Stomach (tissue), 4 donors: ENCODE data around the gene IQCM.

ENCODE experiments used
- EP300 ChIP-seq: sonication (generic); formaldehyde crosslinking; IDR thresholded peaks from one replicate; pipeline ENCODE4 v1.6.1; 2017; ENCODE audit warnings: antibody characterized with exemption
- POLR2A ChIP-seq, 4 donors: fragments of 450-650 bp; IDR thresholded peaks; one replicate each; pipeline ENCODE4 v1.6.1; 2016; ENCODE audit warnings: antibody characterized with exemption in 4 of 4, control low read depth in 2 of 4, mild to moderate bottlenecking in 1 of 4, moderate library complexity in 1 of 4
- POLR2AphosphoS5 ChIP-seq, 3 donors: sonication (generic); formaldehyde crosslinking; IDR thresholded peaks; one replicate each; pipeline ENCODE4 v1.6.1; 2016; ENCODE audit warnings: antibody characterized with exemption in 3 of 3
- TF ChIP-seq, protein P1 (sequence below), 7 experiments: fragments of 450-650 bp in 4 of 7; fragments of 200-600 bp in 3 of 7; sonication (generic) in 3 of 7; IDR thresholded peaks; one replicate each; pipeline ENCODE4 v1.5.1; 2016 to 2019; ENCODE audit warnings: antibody characterized with exemption in 7 of 7, control low read depth in 2 of 7, mild to moderate bottlenecking in 1 of 7

DNA sequence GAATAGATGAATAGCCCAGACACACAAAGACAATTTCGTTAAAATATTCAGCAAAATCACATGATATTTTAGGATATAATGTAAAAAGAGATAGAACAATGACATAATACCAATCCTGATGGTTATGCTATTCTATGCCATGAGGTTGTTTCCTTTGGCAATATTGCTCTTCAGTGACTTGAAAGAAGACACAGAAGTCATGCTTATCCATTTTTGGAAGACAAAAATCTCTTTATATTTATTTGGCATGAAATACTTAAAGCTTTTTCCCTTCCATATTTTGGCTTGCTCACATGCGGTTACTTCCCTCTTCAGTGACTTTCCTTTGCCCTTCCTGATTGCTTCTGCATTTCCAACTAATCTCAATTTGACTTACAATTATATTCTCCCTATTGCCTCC lies 314.8 kb downstream of the IQCM start:
- no peak for TF ChIP-seq POLR2AphosphoS5 (IDR thresholded peaks at IDR 0.05)
- TF ChIP-seq, protein P1, sequence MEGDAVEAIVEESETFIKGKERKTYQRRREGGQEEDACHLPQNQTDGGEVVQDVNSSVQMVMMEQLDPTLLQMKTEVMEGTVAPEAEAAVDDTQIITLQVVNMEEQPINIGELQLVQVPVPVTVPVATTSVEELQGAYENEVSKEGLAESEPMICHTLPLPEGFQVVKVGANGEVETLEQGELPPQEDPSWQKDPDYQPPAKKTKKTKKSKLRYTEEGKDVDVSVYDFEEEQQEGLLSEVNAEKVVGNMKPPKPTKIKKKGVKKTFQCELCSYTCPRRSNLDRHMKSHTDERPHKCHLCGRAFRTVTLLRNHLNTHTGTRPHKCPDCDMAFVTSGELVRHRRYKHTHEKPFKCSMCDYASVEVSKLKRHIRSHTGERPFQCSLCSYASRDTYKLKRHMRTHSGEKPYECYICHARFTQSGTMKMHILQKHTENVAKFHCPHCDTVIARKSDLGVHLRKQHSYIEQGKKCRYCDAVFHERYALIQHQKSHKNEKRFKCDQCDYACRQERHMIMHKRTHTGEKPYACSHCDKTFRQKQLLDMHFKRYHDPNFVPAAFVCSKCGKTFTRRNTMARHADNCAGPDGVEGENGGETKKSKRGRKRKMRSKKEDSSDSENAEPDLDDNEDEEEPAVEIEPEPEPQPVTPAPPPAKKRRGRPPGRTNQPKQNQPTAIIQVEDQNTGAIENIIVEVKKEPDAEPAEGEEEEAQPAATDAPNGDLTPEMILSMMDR (IDR thresholded peaks at IDR 0.05) = no peak
- no peak for TF ChIP-seq POLR2A (IDR thresholded peaks at IDR 0.05)
- TF ChIP-seq EP300 = no peak
